Kidney glomerular epithelial cell (primary cell): ENCODE measurements around the gene PIR.

Experiments
- DNase-seq: peaks from one replicate; lab custom pipeline; 2025; lab: John Stamatoyannopoulos, UW

The PIR gene

GRCh38 chrX:15483891-15484290 is 9.2 kb downstream of the PIR start:
- DNase-seq, result no peak

GRCh38 chrX:15475486-15475885 is 17.6 kb downstream of the PIR start:
- DNase-seq, result no peak

- DNase-seq, result peak; percentile 57
These were observed 18.1 kb downstream of the PIR start for GRCh38 chrX:15475021-15475420.

GRCh38 chrX:15474028-15474427 is 19.1 kb downstream of the PIR start:
- no peak for DNase-seq

GRCh38 chrX:15472531-15472930 is 20.6 kb downstream of the PIR start:
- DNase-seq, result no peak

- peak; percentile 14 for DNase-seq
These were observed 22.1 kb downstream of the PIR start for GRCh38 chrX:15471028-15471427.

GRCh38 chrX:15469613-15470012 is 23.5 kb downstream of the PIR start:
- no peak for DNase-seq

- no peak for DNase-seq
These were observed 25.1 kb downstream of the PIR start for GRCh38 chrX:15468036-15468435.

GRCh38 chrX:15465896-15466651 is 27.1 kb downstream of the PIR start:
- no peak for DNase-seq

GRCh38 chrX:15465347-15465746 is 27.8 kb downstream of the PIR start:
- DNase-seq, result no peak

- DNase-seq, result no peak
These were observed 28.4 kb downstream of the PIR start for GRCh38 chrX:15464704-15465103.

GRCh38 chrX:15451913-15452312 is 41.2 kb downstream of the PIR start:
- no peak for DNase-seq

- DNase-seq, result no peak
These were observed 45.0 kb downstream of the PIR start for GRCh38 chrX:15448010-15448639.

- DNase-seq, result no peak
These were observed 51.7 kb downstream of the PIR start for GRCh38 chrX:15441464-15441863.

GRCh38 chrX:15438332-15438731 is 54.8 kb downstream of the PIR start:
- no peak for DNase-seq

- DNase-seq, result no peak
These were observed 55.4 kb downstream of the PIR start for GRCh38 chrX:15437724-15438123.

- DNase-seq, result no peak
These were observed 57.1 kb downstream of the PIR start for GRCh38 chrX:15435836-15436619.

- no peak for DNase-seq
These were observed 58.9 kb downstream of the PIR start for GRCh38 chrX:15434205-15434604.

GRCh38 chrX:15430584-15430983 is 62.5 kb downstream of the PIR start:
- no peak for DNase-seq

- no peak for DNase-seq
These were observed 63.1 kb downstream of the PIR start for GRCh38 chrX:15430076-15430475.

GRCh38 chrX:15425024-15425423 is 68.1 kb downstream of the PIR start:
- DNase-seq, result no peak

GRCh38 chrX:15418707-15419181 is 74.4 kb downstream of the PIR start:
- DNase-seq, result no peak
